Activated CD4-positive, alpha-beta T cell treated with anti-CD3 and anti-CD28 coated beads, Interleukin-2, amount 50 U/mL, for 48 hours (primary cell): Measurements from ENCODE around the gene TNRC18.

Source experiments
- DNase-seq, 2 experiments: peaks; one replicate each; pipeline ENCODE4 v3.0.0-alpha.2; 2020

Gene TNRC18

GRCh38 chr7:5428478-5429252, 5.0 kb upstream of the TNRC18 start:
- DNase-seq: peak; percentile 17 to 24

- DNase-seq: peak in 1 of 2 experiments; percentile 11
Observed at GRCh38 chr7:5426226-5426475, 2.5 kb upstream of the TNRC18 start.

- peak in 1 of 2 experiments; percentile 18 for DNase-seq
Observed at GRCh38 chr7:5425507-5426225, 2.0 kb upstream of the TNRC18 start.

DNA sequence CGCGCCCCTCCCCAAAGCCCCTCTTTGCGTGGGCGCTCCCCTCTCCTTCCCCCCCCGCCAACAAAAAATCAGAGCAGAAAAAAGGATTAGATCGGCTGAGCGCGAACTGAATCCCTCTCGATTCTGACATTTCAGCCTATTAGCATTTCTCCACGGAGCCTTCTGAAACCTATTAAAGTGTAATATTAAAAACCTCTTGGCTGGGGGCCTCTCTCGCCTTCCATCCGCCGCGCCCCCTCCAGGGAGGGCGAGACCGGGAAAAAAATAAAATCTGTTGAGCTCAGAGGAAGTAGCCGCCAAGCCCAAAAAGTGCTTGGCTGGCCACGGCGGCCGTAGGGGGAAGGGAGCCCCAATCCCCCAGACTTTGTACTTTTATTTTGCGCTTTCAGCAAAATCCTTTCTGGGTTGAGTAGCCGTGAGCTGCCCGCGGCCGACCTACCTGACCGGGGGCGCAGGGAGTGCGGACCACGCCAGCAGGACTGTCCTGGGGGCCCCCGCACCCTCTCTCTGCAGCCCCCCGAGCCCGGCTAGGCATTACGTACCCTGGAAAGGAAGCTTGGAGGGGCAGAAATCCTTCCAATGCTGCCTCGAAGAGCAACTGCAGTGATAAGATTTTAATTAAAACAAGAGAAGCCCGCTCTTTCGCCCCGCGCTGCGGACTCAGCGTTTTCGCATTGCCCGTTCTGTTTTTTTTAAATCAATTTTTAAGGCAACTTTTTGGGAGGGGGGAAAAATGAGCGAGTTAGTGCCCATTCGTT, 1.3 kb upstream of the TNRC18 start:
- DNase-seq: peak; percentile 8

GRCh38 chr7:5423976-5424748, 528 bp upstream of the TNRC18 start:
- DNase-seq: peak; percentile 46 to 60

- peak; percentile 10 to 24 for DNase-seq
Observed at GRCh38 chr7:5422396-5423305, 983 bp downstream of the TNRC18 start.

GRCh38 chr7:5421714-5422395, 1.8 kb downstream of the TNRC18 start:
- DNase-seq: peak; percentile 13 to 20

GRCh38 chr7:5420881-5421713, 2.5 kb downstream of the TNRC18 start:
- DNase-seq: peak; percentile 18 to 22

GRCh38 chr7:5420067-5420880, 3.4 kb downstream of the TNRC18 start:
- DNase-seq: peak; percentile 16 to 28

DNA sequence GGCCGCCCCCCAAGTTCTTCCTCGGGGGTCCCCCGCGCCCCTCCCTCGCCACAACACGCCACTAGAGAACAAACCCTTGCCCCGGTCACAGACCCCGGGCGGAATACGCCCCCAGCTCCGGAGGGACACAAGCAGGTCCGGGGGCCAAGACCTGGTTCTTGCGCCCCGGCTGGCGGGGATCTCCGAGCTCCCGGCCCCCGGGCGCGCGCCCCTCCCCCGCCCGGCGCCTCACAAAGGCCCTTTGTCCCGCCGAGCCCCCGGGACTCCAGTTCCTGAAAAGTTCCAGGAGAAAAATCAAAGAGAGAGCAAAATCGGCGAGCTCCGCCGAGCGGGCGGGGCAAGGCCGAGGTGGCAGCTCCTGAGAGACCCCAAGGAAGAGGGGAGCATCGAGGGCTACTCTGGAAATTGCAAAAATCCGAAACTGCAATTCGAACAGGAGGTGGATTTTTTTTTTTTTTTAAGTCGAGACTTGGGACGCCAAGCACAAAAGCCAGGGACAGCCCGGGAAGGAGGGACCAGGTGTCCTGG, 4.0 kb downstream of the TNRC18 start:
- DNase-seq: no peak

- no peak for DNase-seq
Observed at GRCh38 chr7:5418285-5418582, 5.4 kb downstream of the TNRC18 start.

- no peak for DNase-seq
Observed at GRCh38 chr7:5417106-5418071, 6.2 kb downstream of the TNRC18 start.

- DNase-seq: no peak
Observed at GRCh38 chr7:5414916-5415315, 8.7 kb downstream of the TNRC18 start.

GRCh38 chr7:5413449-5413786, 10.2 kb downstream of the TNRC18 start:
- DNase-seq: no peak

DNA sequence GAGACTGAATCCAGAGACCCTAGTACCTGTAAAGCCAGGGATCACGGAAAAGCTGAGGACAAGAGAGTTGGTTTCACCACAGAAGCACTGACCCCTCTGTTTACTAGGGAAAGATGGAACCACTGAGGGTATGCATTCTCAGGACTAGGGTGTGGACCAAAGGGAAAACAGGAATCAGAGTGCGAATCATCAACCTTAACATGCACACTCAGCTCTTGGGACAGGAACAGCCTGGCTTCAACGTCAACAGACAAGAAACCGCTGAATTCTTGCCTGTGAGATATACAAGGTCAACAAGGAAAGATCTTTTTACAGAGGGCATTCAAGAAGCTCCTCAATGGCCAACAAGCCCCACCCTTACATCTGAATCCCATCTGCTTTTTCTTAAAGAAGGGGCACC, 14.9 kb downstream of the TNRC18 start:
- no peak for DNase-seq

- no peak for DNase-seq
Observed at GRCh38 chr7:5406957-5407945, 16.4 kb downstream of the TNRC18 start.

GRCh38 chr7:5404421-5404826, 19.2 kb downstream of the TNRC18 start:
- DNase-seq: no peak
